Measurements from ENCODE around the gene MGME1.

DNA sequence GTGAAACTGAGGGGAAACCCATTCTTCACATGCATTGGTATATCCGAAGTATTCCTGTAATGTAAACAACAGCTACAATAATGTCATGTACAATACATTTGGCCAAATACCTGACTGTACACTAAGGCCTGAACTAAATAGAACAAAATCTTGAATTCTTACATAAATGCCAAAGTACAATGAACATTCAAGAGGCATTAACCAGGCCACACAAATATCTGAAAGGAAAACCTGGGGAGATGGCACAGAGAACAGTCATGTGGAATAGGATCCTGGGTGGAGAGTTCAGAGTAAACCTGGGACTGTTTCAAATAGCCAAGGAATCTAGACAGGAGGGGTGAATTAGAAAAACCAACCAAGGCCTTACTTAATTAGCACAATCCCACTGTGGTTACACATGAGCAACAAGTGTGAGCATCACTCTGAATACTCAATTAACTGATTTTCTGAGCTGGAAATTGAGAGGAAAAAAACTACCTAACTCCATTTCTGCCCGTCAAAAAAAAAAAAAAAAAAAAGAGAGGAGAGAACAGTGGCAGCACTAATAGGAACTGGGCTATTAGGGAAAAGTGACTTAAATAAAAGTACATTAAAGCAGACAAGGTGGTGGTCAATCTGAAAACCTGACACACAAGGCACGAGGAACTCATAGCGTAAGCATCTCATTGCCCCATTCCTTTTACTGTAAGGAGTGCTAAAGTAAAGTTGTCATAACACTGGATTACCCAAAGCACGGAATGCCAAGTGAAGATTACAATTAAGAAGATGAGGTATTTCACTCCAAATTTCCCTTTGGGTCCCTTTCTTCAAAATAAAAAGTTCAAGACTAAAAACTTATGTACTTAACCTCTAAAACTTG lies 11.1 kb upstream of the MGME1 start:
- TF ChIP-seq, protein P1, sequence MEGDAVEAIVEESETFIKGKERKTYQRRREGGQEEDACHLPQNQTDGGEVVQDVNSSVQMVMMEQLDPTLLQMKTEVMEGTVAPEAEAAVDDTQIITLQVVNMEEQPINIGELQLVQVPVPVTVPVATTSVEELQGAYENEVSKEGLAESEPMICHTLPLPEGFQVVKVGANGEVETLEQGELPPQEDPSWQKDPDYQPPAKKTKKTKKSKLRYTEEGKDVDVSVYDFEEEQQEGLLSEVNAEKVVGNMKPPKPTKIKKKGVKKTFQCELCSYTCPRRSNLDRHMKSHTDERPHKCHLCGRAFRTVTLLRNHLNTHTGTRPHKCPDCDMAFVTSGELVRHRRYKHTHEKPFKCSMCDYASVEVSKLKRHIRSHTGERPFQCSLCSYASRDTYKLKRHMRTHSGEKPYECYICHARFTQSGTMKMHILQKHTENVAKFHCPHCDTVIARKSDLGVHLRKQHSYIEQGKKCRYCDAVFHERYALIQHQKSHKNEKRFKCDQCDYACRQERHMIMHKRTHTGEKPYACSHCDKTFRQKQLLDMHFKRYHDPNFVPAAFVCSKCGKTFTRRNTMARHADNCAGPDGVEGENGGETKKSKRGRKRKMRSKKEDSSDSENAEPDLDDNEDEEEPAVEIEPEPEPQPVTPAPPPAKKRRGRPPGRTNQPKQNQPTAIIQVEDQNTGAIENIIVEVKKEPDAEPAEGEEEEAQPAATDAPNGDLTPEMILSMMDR (IDR thresholded peaks at IDR 0.05) = no peak
- no peak for TF ChIP-seq POLR2A (IDR thresholded peaks at IDR 0.05)

Data from uterus (tissue), 2 donors.